ENCODE measurements around the gene GAK.
"Not testable (repeated sequence)": the region's sequence is repeated elsewhere in the genome, so short reads cannot be mapped to it uniquely, and the experiment has no call there.

GAK gene

GRCh38 chr4:926538-926937 is 5.6 kb downstream of the GAK start:
- no peak for DNase-seq (ENCODE audit: low read depth in 2 of 2)

DNA sequence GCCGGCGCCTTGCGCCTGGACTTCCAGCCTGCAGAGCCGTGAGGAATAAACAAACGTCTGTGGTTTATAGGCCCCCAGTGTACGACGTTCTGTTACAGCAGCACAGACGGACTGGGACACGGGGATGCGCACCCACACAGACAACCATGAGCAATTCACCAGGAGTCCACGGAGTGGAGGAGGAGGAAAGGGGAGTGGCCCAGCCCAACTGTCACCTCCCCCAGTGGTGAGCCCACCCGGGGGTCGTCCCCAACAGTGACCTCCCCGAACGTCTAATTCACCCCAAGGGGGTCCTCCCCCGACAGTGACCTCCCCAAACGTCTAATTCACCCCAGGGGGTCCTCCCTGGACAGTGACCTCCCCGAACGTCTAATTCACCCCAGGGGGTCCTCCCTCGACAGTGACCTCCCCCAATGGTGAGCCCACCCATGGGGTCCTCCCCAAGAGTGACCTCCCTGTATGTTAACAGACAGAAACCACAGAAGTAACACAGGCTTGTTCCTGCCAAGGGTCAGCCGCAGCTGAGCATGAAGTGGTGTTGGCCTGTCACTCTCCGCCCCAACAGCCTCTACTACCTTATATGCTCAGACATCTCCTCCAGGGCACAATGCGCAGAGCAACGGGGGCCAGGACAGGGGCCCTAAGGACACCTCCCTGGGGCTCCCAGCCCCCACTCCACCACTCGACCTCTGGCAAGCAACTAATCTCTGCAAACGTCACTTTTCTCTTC is 6.2 kb downstream of the GAK start:
- no peak for DNase-seq (ENCODE audit: low read depth in 2 of 2)

GRCh38 chr4:925171-925570 is 6.9 kb downstream of the GAK start:
- DNase-seq (ENCODE audit: low read depth in 2 of 2): no peak

DNA sequence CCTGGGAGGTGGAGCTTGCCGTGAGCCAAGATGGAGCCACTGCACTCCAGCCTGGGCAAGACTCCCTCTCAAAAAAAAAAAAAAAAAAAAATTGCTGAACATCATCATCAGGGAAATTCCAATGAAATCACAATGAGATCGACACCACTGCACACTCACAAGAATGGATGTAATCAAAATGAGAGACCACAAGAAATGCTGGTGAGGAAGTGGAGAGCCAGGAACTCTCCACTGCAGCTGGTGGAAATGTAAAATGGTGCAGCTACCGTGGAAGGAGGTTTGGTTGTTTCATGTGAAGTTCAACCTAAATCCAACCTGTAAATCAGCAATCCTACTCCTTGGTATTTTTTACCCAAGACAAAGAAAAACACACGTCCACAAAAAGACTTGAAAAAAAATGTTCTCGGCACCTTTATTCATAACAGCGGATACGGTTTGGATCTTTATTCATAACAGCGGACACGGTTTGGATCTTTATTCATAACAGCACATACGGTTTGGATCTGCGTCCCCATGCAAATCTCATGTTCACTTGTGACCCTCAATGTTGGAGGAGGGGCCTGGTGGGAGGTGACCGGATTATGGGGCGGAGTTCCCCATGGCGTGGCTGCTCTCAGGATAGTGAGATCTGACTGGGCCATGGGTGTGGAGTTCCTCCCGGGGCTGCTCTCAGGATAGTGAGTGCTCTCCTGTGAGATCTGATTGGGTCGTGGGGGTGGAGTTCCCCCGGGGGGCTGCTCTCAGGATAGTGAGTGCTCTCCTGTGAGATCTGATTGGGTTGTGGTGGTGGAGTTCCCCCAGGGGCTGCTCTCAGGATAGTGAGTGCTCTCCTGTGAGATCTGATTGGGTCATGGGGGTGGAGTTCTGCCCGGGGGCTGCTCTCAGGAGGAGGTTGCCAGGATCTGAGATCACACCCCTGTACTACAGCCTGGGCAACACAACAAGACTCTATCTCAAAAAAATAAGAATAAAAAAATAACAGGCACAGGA is 7.7 kb downstream of the GAK start:
- DNase-seq (ENCODE audit: low read depth in 2 of 2): no peak

DNA sequence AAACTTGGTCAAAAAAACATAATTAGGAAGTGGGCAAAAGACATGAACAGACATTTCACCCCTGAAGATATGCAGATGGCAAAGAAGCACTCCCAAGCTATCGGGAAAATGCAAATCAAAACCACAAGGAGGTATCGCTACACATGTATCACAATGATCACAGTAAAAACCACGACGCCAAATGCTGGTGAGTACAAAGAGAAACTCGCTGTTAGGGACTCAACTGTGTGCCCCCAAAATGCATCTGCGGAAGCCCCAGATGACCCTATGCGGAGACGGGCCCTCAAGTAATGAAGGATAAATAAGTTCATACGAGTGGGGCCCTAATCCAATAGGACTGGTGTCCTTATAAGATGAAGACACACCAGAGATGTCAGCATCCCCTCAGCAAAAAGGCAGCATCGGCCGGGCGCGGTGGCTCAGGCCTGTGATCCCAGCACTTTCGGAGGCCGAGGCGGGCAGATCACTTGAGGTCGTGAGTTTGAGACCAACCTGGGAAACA is 10.2 kb downstream of the GAK start:
- no peak for DNase-seq (ENCODE audit: low read depth in 2 of 2)

DNA sequence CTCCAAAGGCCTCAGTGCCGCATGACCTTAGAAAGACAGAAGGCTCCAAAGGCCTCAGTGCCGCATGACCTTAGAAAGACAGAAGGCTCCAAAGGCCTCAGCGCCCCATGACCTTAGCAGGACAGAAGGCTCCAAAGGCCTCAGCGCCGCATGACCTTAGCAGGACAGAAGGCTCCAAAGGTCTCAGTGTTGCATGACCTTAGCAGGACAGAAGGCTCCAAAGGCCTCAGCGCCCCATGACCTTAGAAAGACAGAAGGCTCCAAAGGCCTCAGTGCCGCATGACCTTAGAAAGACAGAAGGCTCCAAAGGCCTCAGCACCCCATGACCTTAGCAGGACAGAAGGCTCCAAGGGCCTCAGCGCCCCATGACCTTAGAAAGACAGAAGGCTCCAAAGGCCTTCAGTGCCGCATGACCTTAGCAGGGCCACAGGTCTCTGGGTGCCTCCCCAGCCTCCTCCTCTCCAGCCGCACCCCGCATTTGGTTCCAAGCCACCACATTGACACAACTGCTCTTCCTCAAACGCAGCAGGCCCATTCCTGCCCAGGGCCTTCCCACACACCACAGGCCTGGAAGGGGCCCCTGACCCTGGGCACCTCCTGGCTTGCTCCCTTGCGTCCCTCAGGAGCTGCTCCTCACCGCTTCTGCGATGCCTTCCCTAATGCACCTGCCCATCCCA is 13.0 kb downstream of the GAK start:
- not testable (repeated sequence) for DNase-seq (ENCODE audit: low read depth in 2 of 2)

GRCh38 chr4:918591-918990 is 13.5 kb downstream of the GAK start:
- DNase-seq (ENCODE audit: low read depth in 2 of 2): not testable (repeated sequence)

DNA sequence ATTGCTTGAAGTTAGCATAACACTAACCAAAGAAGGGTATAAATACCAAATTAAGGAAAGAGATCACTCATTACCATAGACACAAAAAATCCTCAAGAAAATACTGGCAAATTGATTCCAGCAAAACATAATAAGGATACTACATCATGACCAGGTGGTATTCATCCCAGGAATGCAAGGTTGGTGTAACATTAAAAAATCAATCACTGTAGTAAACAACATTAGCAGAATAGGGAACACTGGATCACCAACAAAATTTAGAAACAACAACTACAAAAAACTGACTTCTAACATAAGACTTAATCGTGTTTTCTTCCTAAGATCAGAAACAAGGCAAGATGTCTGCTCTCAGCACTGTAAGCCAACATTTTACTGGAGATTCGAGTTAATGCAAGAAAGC is 14.1 kb downstream of the GAK start:
- no peak for DNase-seq (ENCODE audit: low read depth in 2 of 2)

- DNase-seq (ENCODE audit: low read depth in 2 of 2): no peak
Observed at GRCh38 chr4:917466-917865, 14.7 kb downstream of the GAK start.

DNA sequence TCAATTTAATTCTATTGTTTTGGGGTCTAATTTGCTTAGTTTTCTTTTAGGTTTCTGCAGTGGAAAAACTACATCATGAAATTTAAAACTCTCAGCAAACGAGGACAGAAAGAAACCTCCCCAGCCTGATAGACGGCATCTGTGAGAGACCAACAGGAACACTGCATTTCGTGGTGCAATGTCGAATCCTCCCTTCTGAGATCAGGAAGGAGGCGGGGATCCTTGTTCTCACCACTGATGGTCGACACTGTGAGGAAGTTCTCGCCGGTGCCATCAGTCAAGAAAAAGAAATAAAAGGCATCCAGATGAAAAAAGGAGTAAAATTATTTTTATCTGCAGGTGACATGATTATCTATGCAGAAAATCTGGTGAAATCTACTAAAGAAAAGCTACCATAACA is 16.5 kb downstream of the GAK start:
- DNase-seq (ENCODE audit: low read depth in 2 of 2): no peak

GRCh38 chr4:915041-915474 is 17.1 kb downstream of the GAK start:
- DNase-seq (ENCODE audit: low read depth in 2 of 2): no peak

- DNase-seq (ENCODE audit: low read depth in 2 of 2): no peak
Observed at GRCh38 chr4:914531-914930, 17.6 kb downstream of the GAK start.

GRCh38 chr4:913280-913618 is 18.9 kb downstream of the GAK start:
- DNase-seq (ENCODE audit: low read depth in 2 of 2): no peak

DNA sequence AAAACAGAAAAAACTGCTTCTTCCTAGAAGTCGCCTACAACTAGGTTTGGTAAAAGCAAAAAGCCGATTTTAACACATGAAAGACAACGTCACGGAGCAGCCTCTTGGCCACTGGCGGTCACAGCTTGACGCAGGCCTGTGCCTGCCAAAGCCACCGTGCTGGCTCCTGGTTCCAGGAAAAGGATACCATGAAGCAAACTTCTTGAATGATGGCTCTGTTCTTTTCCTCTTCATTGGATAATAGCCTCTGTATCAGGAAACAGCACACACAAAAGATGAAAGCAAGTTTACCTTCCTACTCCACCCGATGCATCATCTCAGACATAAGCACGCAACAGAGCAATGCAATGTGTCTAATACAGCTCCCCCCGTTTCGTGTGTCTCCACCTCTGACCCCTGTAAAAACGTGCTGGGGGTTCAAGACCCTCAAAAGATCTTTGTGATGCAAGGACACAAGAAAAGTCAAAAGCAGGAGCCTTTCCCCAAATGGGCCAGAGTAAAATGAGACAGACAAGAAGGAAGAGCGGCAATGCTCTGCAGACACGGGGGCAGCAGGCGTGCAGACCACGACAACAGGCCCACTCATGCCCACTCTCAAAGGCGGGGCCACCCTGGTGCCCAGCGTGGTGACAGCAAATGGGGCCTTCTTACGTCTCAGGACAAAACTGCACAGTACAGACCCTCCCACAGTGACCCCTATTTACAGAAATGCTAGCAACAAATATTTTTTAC is 19.4 kb downstream of the GAK start:
- DNase-seq (ENCODE audit: low read depth in 2 of 2): no peak

DNA sequence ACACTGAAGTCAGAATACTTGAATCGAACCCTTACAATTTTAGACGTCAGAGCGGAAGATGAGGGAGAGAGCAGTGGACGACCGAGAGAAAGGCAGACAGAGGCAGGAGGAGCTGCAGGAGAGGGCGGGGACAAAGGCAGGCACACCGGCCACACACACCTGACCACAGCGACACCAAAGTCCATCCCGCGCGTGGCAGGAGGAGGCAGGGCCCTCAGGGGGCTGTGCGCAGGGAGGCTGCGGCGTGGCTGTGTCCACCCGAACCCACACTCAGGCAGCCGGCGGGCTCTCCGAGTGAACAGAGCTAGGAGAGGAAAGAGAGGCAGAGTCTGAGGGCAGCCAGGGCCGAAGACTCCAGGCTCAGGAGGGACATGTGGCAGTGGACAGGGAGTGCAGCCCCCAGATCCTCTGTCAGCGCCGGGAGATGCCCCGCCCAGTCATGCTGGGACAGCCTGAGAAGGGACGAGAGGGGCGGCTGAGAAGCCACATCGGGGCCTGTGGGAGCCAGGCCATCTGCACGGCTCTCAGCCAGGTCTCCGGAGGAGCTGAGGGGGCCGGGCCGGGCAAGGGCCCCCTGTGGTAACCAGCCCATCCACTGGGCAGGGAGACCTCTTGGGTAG is 20.1 kb downstream of the GAK start:
- no peak for DNase-seq (ENCODE audit: low read depth in 2 of 2)

DNA sequence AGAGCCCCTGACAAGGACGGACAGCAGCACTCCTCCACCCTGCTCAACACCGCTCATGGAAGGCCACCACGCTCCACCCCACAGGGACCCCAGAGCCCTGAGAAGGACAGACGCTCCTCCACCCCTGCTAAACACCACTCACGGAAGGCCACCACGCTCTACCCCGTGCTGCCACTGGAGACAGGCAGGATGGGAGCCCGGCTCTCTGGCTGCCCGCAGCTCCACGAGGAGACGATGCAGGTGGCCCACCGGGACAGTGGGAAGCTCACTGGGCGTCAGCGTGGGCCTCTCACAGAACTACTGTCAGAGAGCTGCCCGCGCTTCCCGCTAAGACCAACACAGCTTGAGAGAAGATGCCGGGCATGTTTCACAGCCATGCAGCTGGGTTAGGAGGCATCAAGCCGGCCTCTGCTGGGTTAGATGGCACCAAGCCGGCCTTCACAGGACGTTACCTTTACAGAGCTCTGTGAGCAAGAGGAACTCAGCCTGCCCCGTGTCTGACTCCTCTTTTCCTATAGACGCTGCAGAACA is 20.8 kb downstream of the GAK start:
- DNase-seq (ENCODE audit: low read depth in 2 of 2): no peak

- DNase-seq (ENCODE audit: low read depth in 2 of 2): no peak
Observed at GRCh38 chr4:910366-911091, 21.6 kb downstream of the GAK start.

- no peak for DNase-seq (ENCODE audit: low read depth in 2 of 2)
Observed at GRCh38 chr4:909821-910220, 22.3 kb downstream of the GAK start.

DNA sequence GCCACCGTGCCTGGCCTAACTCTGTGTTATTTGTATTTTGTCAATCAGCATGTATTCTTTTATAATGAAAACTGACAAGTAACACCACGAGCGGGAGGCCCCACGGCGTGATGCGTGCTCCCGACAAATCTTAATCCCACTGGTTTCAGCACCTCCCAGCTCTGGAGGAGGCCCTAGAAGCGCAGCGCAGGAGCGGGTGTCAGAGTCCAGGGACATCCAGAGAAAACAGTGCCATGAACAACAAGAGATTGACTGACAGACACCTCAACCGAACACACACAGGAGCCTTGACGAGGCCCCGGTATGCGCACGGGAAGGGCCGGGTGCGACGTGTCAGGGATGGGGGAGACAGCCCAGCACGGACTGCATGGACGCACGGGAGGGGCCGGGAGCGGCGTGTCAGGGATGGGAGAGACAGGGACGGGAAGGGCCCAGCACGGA is 23.0 kb downstream of the GAK start:
- DNase-seq (ENCODE audit: low read depth in 2 of 2): no peak
